ENCODE data around the gene GLE1. TPM values are rescaled to one million over a fixed set of nuclear protein-coding genes. Genes with fewer than 3 reads are reported as not detected.

GLE1 gene
- total RNA-seq, 1 experiment from 2014 or later, result 19.0 TPM

DNA sequence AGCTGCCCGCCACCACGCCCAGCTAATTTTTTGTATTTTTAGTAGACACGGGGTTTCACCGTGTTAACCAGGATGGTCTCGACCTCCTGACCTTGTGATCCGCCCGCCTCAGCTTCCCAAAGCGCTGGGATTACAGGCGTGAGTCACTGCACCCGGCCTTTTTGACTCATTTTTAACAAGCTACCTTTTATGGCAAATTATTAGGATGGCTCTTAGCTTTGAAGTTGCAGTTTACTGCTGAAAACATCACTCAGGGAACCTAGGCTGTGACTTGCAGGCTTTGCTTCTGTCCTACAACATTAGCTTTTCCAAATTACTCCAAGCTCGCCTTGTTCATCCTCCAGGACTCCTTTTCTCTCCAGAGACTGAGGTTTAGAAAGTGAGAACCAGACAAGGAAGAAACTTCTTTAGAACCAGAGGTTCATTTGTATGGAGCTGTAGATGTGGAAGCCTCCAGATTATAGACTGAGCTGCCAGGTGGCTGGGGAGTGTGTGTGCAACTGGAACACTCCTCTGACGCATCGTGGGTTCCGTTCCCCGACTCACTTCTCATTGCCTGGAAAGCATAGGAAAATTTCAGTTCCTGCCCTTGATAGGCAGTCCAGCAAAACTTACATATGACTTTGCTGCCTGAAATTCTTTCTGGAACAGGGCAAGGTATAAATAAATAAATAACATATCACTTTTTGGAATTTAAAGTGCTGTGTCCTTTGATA is 24.1 kb downstream of the GLE1 start:
- no peak for DNase-seq

More for the DNA sequence above, 24.1 kb downstream of the GLE1 start:
- Histone ChIP-seq H3K79me2 (ENCODE audit: insufficient read depth, low read length) (no peaks in the 10 kb centered on the region), H4K8ac (replicated peaks; ENCODE audit: insufficient read length, low read depth, low read length) (no peak overlapping the region), H4K91ac (ENCODE audit: insufficient read length, low read depth, low read length) (no peak overlapping the region), H3K4me2 (ENCODE audit: insufficient read depth, insufficient read length, low read length) (no peak overlapping the region), H2BK5ac (ENCODE audit: insufficient read length, low read length) (no peak overlapping the region), H2BK20ac (ENCODE audit: low read depth, low read length, poor library complexity, severe bottlenecking) (no peak overlapping the region), H3K27ac (ENCODE audit: insufficient read length, low read depth, low read length) (no peak overlapping the region), H3K56ac (ENCODE audit: insufficient read length, low read depth, low read length) (no peak overlapping the region), H3T11ph (ENCODE audit: low read length) (no peak overlapping the region), H3K4ac (ENCODE audit: low read depth, low read length) (no peak overlapping the region), H2BK15ac (ENCODE audit: low read depth, low read length) (no peak overlapping the region), H4K5ac (ENCODE audit: insufficient read length, low read depth, low read length) (no peak overlapping the region), H3K18ac (ENCODE audit: insufficient read length, low read depth, low read length) (no peak overlapping the region), H3K14ac (ENCODE audit: insufficient read depth, low read length) (no peak overlapping the region), H2AFZ (ENCODE audit: low read length) (no peak overlapping the region), H3K23me2 (ENCODE audit: insufficient read length, low read depth, low read length, poor library complexity, severe bottlenecking) (no peaks in the 10 kb centered on the region), H3K23ac (ENCODE audit: insufficient read length, low read depth, low read length) (no peak overlapping the region), H3K27me3 (ENCODE audit: insufficient read depth, low read length) (no peaks in the 10 kb centered on the region), H3K9ac (ENCODE audit: extremely low read depth, insufficient read length, low read length) (no peak overlapping the region), H2BK12ac (ENCODE audit: insufficient read length, low read depth, low read length) (no peak overlapping the region), H4K20me1 (ENCODE audit: control insufficient read depth, insufficient read depth, insufficient read length) (no peaks in the 10 kb centered on the region), H3K9me3 (ENCODE audit: control insufficient read depth, low read depth, low read length) (no peaks in the 10 kb centered on the region), H3K79me1 (ENCODE audit: insufficient read depth, low read depth, low read length, poor library complexity, severe bottlenecking) (no peaks in the 10 kb centered on the region), H2AK5ac (ENCODE audit: insufficient read length, low read length) (no peak overlapping the region), H3K4me1 (ENCODE audit: insufficient read depth, low read length) (no peaks in the 10 kb centered on the region), H2BK120ac (ENCODE audit: low read depth, low read length, poor library complexity, severe bottlenecking) (no peak overlapping the region)
- Mint-ChIP-seq H3K4me3 (no peak overlapping the region), H3K27me3 (ENCODE audit: low read depth) (no peaks in the 10 kb centered on the region), H3K9me3 (no peaks in the 10 kb centered on the region), H3K4me1 (no peaks in the 10 kb centered on the region), H3K36me3 (ENCODE audit: insufficient read depth in 1 of 3, low read depth in 3 of 3) (peaks cover 8 to 54% (median 38%) of the 10 kb centered on the region in 3 experiments; a peak in 6 of 7 replicates), H3K27ac (no peak overlapping the region)
- TF ChIP-seq, protein P1, sequence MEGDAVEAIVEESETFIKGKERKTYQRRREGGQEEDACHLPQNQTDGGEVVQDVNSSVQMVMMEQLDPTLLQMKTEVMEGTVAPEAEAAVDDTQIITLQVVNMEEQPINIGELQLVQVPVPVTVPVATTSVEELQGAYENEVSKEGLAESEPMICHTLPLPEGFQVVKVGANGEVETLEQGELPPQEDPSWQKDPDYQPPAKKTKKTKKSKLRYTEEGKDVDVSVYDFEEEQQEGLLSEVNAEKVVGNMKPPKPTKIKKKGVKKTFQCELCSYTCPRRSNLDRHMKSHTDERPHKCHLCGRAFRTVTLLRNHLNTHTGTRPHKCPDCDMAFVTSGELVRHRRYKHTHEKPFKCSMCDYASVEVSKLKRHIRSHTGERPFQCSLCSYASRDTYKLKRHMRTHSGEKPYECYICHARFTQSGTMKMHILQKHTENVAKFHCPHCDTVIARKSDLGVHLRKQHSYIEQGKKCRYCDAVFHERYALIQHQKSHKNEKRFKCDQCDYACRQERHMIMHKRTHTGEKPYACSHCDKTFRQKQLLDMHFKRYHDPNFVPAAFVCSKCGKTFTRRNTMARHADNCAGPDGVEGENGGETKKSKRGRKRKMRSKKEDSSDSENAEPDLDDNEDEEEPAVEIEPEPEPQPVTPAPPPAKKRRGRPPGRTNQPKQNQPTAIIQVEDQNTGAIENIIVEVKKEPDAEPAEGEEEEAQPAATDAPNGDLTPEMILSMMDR (conservative IDR thresholded peaks at IDR 0.05), result no peak
- no CpG with 5 or more reads among the region's 15 CpGs for WGBS (ENCODE audit: extremely low coverage, insufficient read length, low lambda C conversion rate)

Data from H9 (cell line).